Hematopoietic multipotent progenitor cell treated with erythropoietin and hydrocortisone succinate and interleukin-3 and kit ligand, for 15 days (in vitro differentiated cells): ENCODE measurements around the gene CLIC5.

Source experiments
- DNase-seq: peaks from one replicate; pipeline ENCODE4 v3.0.0-alpha.2; 2015; ENCODE audit warnings: low spot score

Gene CLIC5

DNA sequence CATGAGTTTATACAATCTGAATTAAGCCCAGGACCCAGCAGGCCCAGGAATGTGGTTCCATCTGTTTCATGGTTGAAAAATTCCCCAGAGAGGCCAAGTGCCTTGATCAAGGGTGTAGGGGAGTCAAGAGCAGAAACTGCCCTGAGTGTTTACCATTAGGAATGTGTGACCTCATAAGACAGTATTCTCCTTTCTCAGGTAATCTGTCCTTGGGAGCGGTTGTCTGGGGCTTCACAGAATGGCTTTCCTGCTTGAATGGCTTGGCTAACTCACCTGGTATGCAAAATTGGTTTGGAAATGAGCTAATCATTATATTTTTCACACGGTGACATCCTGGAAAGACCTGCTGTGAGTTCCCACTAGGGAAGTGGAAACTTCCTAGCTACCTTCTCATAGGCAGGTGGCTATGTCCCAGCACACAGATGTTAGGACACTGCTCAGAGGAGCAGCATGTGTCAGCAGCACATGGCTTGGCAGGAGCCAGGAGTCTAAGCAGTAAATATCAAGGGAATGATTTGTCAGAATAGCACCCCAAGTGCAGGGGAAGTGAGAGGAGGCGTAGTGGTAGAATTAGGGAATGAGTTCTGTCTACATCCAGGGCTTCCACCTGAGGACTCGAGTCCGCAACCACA lies 17.7 kb downstream of the CLIC5 start:
- no peak for DNase-seq

DNA sequence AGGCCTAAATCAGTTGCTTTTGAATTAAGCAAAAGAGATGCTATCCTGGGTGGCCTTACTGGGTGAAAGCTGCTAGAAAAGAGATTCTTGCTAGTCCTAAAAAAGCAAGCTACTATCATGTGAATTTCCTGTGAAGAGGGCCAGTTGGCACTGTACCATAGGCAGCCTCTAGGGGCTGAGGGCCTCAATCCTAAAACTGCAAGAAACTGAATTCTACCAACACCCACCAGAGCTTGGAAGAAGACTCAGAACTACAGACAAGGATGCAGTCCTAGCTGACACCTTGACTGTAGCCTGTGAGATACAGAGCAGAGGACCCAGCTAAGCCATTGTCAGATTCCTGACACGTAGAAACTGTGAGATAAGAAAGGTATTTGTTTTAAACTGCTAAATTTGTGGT lies 24.5 kb downstream of the CLIC5 start:
- no peak for DNase-seq

DNA sequence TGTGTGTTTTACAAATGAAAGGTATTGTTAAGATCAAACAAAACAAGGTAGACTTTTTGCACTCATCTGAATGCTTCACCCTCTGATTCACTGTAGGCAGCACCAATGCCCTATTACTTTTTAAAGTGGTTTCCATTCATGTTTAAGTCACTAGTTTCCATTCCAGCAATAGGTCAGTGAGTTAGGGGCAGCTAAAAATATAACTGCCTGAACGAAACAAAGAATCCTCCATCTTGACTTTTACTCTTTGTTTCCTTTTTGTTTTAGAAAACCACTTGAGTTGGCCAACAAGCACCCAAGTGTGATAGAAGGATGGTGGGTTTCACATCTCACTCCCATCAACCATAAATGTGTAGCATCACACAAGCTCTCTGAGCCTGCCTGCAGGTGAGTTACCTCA lies 25.5 kb downstream of the CLIC5 start:
- DNase-seq: no peak

DNA sequence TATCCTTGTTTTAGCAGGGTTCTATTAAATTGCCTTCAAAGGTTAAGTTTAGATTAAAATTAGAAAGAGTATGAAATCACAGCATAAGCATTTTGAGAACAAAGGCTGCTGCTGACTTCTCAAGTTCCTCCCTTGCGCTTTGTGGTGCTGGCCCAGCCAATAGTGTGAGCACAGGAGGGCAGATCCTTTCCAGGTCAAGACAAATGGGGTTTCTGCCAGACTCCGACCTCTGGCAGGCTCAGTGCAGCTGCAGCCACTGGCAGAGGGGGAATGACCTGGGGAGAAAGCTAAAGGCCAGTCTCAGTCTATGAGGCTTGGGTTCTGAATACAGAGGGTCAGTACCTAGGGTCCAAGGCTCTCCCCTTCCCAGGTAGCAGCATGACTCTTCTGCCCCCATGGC lies 27.0 kb downstream of the CLIC5 start:
- DNase-seq: no peak

DNA sequence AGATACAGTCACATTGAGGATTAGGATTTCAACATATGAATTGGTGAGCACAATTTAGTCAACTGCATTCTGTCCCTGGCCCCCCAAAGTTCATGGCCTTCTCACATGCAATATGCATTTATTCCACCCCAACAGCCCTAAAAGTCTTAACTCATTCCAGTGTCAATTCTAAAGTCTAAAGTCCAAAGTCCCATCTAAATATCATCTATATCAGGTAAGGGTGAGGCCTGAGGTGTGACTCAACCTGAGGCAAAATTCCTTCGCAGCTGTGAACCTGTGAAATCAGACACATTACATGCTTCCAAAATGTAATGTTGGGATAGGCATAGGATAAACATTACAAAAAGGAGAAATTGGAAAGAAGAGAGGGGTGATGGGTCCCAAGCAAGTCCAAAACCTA lies 27.8 kb downstream of the CLIC5 start:
- DNase-seq: no peak

DNA sequence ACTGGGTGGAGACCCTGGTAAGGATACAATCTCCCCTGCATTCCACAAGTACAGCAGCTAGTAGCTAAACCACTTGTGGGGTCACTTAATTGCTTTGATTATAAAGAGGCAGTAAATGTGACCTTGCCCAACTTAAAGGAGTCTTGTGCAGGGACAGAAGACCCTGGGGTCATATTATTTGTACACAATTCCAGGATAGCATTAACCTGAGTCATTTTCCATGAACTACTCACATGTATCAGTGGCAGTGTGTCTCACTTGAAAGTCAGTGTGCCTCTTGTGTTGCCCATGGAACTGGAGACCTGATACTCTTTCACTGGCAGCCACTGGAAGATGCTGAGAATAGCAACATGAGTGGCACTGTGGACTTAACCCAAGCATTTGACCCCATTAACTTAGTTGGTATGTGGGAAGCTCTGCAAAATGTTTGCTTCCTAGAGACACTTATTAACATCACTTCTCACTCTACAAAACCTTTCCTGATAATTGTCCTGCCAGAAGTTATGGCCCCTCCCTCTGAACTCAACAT lies 28.9 kb downstream of the CLIC5 start:
- no peak for DNase-seq

DNA sequence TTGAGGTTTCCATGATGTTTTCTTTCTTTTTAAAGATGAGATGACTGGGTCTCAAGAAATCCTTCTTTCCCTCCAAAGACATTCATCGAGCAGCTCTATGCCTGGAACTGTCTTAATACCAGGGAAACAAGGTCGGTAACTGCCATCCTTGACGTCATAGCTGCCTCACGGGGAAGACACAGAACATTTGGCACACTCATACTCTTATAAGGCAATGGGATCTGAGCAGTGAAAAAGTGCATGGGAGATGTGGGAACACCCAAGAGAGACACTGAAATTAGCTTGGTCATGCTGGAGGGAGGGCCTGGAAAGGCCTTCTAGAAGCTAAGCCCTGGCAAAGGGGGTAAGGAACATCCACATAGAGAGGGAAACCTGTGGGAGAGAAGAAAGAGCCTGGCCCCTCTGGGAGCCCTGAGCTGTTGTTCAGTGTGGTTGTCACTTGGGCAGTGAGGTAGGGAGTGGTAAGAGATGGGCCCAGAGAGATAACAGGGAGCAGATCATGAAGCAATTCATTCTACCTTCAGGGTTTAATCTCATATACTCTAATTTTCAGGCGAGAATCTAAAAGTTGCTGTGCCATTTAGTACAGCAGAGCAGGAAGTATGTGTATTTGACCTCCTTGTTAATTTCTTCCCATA lies 30.8 kb downstream of the CLIC5 start:
- DNase-seq: no peak

GRCh38 chr6:45984347-45984746 lies 31.3 kb downstream of the CLIC5 start:
- DNase-seq: no peak

GRCh38 chr6:45983062-45983461 lies 32.6 kb downstream of the CLIC5 start:
- DNase-seq: no peak

GRCh38 chr6:45982280-45983036 lies 33.2 kb downstream of the CLIC5 start:
- DNase-seq: no peak

- DNase-seq: no peak
Observed at GRCh38 chr6:45981046-45981445, 34.6 kb downstream of the CLIC5 start.

- no peak for DNase-seq
Observed at GRCh38 chr6:45979311-45979710, 36.3 kb downstream of the CLIC5 start.

DNA sequence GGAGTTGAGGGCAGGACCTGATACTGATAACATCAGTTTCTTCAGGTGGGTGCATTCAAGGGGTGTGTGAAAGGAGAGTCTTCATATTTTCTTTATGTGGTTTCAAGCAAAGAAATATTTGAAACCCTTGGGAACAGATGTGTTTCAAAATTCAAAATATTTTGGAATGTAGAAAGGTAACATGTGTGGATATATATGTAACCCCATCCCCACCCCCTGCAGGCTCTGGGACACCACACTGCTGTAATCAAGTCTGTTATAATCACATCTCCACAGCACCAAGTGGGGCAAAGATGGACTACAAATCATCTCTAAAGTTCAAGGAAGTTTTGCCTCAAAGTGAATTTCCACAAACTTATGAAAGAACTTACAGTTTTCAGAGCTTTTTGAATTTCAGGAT lies 41.1 kb downstream of the CLIC5 start:
- DNase-seq: no peak

DNA sequence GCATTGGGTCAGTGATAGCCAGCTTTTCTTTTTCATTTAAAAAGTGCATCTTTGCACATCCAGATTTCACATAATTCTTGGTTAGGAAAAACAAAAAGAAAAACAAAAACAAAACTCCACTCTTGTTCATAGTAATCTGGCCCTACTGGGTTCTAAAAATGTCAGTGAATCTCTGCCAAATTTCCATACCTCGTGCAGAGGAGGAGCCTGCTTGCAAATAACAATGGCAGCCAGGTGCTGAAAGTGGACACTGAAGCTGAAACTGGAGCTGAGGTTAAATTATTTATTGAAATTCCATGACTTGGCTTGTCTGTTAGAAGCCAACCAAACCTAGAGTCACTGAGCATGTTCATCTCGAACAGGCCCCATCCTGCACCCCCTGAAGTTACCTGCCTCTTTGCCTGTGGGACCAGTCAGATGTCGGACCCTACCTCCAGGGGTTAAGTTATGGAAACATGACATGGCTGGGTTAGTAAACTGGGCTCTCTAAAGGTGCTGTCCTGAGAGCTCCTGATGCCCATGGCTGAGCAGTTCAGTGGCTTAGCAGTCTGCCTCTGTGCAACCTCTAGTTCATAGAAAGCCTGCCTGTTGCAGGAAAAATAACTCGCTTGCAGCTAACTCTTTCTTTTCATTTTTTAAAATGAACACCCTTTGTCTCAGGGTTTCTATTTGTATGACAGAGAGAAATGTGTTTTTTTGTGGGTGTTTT lies 42.7 kb downstream of the CLIC5 start:
- DNase-seq: no peak

- DNase-seq: no peak
Observed at GRCh38 chr6:45971287-45971686, 44.4 kb downstream of the CLIC5 start.

GRCh38 chr6:45970326-45970725 lies 45.3 kb downstream of the CLIC5 start:
- no peak for DNase-seq

DNA sequence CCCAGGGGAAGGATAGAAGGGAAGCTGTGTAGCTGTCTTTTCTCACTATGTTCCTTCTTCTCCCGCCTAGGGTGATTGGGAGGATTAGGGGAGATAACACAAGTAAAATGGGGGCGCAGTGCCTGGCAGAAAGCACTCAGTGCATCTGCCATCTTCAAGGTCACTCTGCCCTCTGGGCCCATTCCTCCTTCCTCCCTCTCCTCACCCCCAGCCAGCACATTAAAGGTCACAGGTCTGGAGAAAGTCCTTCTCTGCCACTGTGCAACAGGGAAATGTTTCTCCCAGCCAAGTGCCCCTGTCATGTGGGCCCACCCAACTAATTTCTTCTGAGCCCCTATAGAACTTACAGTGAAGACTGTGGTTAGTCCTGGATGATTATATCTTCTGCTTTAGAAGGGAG lies 45.8 kb downstream of the CLIC5 start:
- DNase-seq: no peak

GRCh38 chr6:45969026-45969425 lies 46.6 kb downstream of the CLIC5 start:
- no peak for DNase-seq

DNA sequence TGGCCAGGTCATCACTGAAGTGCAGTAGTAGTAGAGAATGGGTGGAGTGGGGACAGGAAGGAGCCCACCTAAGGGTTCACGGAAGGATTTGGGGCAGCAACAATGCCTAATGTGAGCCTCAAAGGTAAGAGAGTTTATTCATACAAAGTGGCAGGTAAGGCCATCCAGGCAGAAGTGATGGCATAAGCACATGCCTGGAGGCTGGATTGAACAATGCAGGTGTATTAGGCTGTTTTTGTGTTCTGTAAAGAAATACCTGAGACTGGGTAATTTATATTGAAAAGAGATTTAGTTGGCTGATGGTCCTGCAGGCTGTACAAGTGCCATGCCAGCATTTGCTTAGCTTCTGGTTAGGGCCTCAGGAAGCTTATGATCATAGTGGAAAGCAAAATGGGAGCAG lies 48.3 kb downstream of the CLIC5 start:
- DNase-seq: no peak

GRCh38 chr6:45966797-45967196 lies 48.9 kb downstream of the CLIC5 start:
- DNase-seq: no peak

DNA sequence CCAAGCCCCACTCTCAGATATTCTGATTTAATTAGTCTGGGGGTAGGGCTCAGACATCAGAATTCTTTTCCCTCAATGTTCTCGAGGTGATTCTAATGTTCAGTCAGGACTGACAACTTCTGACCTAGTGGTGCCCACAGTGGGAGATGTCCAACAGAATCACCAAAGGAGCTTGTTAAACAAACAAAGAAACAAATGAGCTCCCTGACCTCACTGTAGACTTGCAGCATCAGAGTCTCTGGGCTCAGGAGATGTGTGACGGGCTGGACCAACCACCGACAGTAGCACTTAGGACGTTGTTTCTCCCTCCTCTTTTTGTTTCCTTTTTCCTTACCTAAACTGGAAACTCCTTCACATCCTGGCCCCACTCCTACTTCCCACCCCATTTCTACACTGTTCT lies 49.3 kb downstream of the CLIC5 start:
- no peak for DNase-seq

- DNase-seq: no peak
Observed at GRCh38 chr6:45965792-45966191, 49.9 kb downstream of the CLIC5 start.

- no peak for DNase-seq
Observed at GRCh38 chr6:45965007-45965406, 50.7 kb downstream of the CLIC5 start.
